ENCODE measurements around the gene IL12RB2. TPM values are rescaled to one million over a fixed set of nuclear protein-coding genes. Genes with fewer than 3 reads are reported as not detected.

The IL12RB2 gene
- total and polyA plus RNA-seq, 2 donors (not counting 1 experiment from before 2014, with no cell fraction given): 0.01 TPM; not detected in 1

DNA sequence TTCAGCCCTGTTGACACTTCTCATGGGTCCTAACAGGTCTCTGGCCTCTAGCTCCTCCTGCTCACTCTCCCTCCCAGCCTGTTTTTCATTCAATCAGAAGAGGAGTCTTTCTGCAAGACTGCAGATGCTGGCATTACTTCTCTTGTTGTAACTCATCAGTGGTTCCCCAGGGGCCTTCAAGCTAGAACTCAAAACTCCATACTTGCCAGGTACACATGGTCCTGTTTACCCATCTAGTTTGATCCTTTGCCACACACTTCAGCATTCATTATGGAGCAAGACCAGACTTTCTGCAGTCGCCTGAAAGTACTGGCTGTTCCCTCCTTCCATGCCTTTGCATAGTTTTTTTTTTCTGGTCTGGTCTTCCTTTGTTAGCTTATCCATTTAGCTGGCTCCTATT lies 74.6 kb downstream of the IL12RB2 start:
- DNase-seq (ENCODE audit: low read depth in 2 of 2): no peak
- TF ChIP-seq, protein P1, sequence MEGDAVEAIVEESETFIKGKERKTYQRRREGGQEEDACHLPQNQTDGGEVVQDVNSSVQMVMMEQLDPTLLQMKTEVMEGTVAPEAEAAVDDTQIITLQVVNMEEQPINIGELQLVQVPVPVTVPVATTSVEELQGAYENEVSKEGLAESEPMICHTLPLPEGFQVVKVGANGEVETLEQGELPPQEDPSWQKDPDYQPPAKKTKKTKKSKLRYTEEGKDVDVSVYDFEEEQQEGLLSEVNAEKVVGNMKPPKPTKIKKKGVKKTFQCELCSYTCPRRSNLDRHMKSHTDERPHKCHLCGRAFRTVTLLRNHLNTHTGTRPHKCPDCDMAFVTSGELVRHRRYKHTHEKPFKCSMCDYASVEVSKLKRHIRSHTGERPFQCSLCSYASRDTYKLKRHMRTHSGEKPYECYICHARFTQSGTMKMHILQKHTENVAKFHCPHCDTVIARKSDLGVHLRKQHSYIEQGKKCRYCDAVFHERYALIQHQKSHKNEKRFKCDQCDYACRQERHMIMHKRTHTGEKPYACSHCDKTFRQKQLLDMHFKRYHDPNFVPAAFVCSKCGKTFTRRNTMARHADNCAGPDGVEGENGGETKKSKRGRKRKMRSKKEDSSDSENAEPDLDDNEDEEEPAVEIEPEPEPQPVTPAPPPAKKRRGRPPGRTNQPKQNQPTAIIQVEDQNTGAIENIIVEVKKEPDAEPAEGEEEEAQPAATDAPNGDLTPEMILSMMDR (conservative IDR thresholded peaks at IDR 0.05 in 1 of 2, IDR thresholded peaks at IDR 0.05 in 1 of 2; ENCODE audit: low read depth in 1 of 2, low read length in 2 of 2): no peak
- no peak for TF ChIP-seq EZH2 (IDR thresholded peaks at IDR 0.05; ENCODE audit: low read length, missing control alignments)

DNA sequence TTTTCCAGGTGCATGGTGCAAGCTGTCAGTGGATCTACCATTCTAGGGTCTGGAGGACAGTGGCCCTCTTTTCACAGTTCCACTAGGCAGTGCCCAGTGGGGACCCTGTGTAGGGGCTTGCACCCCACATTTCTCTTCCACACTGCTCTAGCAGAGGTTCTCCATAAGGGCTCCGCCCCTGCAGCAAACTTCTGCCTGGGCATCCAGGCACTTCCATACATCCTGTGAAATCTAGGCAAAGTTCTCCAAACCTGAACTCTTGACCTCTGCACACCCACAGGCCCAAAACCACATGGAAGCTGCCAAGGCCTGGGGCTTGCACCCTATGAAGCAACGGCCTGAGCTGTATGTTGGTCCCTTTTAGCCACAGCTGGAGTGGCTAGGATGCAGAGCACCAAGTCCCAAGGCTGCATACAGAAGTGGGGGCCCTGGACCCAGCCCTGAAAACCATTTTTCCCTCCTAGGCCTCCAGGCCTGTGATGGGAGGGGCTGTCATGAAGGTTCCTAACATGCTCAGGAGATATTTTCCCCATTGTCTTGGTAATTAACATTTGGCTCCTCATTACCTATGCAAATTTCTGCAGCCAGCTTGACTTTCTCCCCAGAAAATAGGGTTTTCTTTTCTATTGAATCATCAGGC lies 76.4 kb downstream of the IL12RB2 start:
- no peak overlapping the region for H3K4me3 ChIP-seq (replicated peaks in 1 of 4; ENCODE audit: control extremely low read depth in 1 of 4, insufficient read depth in 1 of 4, low read depth in 3 of 4, low read length in 4 of 4)
- no peak overlapping the region for H3K27ac ChIP-seq (ENCODE audit: insufficient read depth, low read length)
- H2AFZ ChIP-seq (ENCODE audit: low read length): no peak overlapping the region

More for the DNA sequence above, 74.6 kb downstream of the IL12RB2 start:
- Histone ChIP-seq H3K4me3 (replicated peaks in 1 of 4; ENCODE audit: control extremely low read depth in 1 of 4, insufficient read depth in 1 of 4, low read depth in 3 of 4, low read length in 4 of 4) (no peak overlapping the region), H3K9me3 (ENCODE audit: control insufficient read depth, insufficient read depth, low read depth, low read length) (no peaks in the 10 kb centered on the region), H2AFZ (ENCODE audit: low read length) (no peak overlapping the region), H3K27me3 (ENCODE audit: control insufficient read depth, insufficient read depth, low read length) (no peaks in the 10 kb centered on the region), H3K36me3 (ENCODE audit: control insufficient read depth, insufficient read depth, low read length) (no peaks in the 10 kb centered on the region), H3K27ac (ENCODE audit: insufficient read depth, low read length) (no peak overlapping the region), H4K20me1 (ENCODE audit: control insufficient read depth, extremely low read depth, insufficient read depth, low read length) (no peaks in the 10 kb centered on the region), H3K4me1 (ENCODE audit: control insufficient read depth, extremely low read depth, insufficient read depth, low read length) (no peaks in the 10 kb centered on the region), H3K79me2 (ENCODE audit: control insufficient read depth, insufficient read depth, low read length) (no peaks in the 10 kb centered on the region), H3K4me2 (ENCODE audit: extremely low read depth, insufficient read depth, low read length) (no peak overlapping the region), H3K9ac (ENCODE audit: insufficient read depth, low read length) (no peak overlapping the region)

DNA sequence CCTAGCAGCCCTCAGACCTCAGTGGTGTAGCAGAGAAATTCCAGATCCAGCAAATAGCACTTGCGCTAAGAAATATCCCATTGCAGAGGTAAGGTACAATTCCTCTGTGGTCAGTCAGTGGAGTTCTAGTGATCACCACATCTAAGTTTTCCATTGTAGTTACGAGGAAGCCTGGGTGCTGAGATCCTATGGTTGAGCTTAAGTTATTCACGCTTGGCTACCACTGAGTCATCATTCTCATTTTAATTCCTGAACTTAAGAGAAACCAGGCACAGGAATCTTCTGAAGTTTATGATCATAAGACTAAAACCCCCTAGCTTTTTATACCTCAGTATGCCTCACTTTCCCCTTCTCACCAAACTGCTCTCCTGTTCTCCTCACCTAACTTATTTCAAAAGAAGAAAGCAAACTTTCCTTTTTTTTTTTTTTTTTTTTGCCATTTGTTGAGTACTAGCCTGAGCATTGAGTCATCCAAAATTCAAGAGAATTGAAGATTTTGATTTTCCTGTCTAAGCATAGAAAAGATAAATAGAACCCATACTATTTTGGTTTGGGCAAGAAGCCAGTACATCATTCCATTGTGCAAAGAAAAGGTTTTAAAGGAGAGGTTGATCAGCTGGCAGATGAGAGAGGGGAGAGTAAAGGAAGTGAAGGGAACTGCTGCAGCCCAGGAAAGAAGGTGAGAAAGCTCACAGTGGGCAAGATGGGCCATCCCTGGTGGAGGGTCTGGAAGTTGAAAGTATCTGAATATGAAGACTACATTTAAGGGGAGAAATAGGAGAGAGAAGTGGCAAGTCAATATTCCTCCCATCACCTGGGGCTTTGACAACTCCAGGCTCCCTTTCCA lies 82.6 kb downstream of the IL12RB2 start:
- H3K79me2 ChIP-seq (ENCODE audit: control insufficient read depth, insufficient read depth, low read length): no peaks in the 10 kb centered on the region
- H3K4me2 ChIP-seq (ENCODE audit: extremely low read depth, insufficient read depth, low read length): no peak overlapping the region
- peak in 1 of 2 donors; percentile 98 for DNase-seq (ENCODE audit: low read depth in 2 of 2)

More for the DNA sequence above, 76.4 kb downstream of the IL12RB2 start:
- TF ChIP-seq, protein P1 (conservative IDR thresholded peaks at IDR 0.05 in 1 of 2, IDR thresholded peaks at IDR 0.05 in 1 of 2; ENCODE audit: low read depth in 1 of 2, low read length in 2 of 2): no peak
- DNase-seq (ENCODE audit: low read depth in 2 of 2): no peak
- Histone ChIP-seq H3K79me2 (ENCODE audit: control insufficient read depth, insufficient read depth, low read length) (no peaks in the 10 kb centered on the region), H4K20me1 (ENCODE audit: control insufficient read depth, extremely low read depth, insufficient read depth, low read length) (no peaks in the 10 kb centered on the region), H3K9ac (ENCODE audit: insufficient read depth, low read length) (no peak overlapping the region), H3K4me2 (ENCODE audit: extremely low read depth, insufficient read depth, low read length) (no peak overlapping the region), H3K4me1 (ENCODE audit: control insufficient read depth, extremely low read depth, insufficient read depth, low read length) (no peaks in the 10 kb centered on the region), H3K27me3 (ENCODE audit: control insufficient read depth, insufficient read depth, low read length) (no peaks in the 10 kb centered on the region), H3K36me3 (ENCODE audit: control insufficient read depth, insufficient read depth, low read length) (no peaks in the 10 kb centered on the region), H3K9me3 (ENCODE audit: control insufficient read depth, insufficient read depth, low read depth, low read length) (no peaks in the 10 kb centered on the region)

More for the DNA sequence above, 82.6 kb downstream of the IL12RB2 start:
- H3K27me3 ChIP-seq (ENCODE audit: control insufficient read depth, insufficient read depth, low read length): no peaks in the 10 kb centered on the region
- H3K9me3 ChIP-seq (ENCODE audit: control insufficient read depth, insufficient read depth, low read depth, low read length): no peaks in the 10 kb centered on the region
- H3K9ac ChIP-seq (ENCODE audit: insufficient read depth, low read length): no peak overlapping the region
- no peaks in the 10 kb centered on the region for H3K4me1 ChIP-seq (ENCODE audit: control insufficient read depth, extremely low read depth, insufficient read depth, low read length)
- TF ChIP-seq EZH2 (IDR thresholded peaks at IDR 0.05; ENCODE audit: low read length, missing control alignments): no peak
- TF ChIP-seq, protein P1 (conservative IDR thresholded peaks at IDR 0.05 in 1 of 2, IDR thresholded peaks at IDR 0.05 in 1 of 2; ENCODE audit: low read depth in 1 of 2, low read length in 2 of 2): no peak
- no peak overlapping the region for H3K4me3 ChIP-seq (replicated peaks in 1 of 4; ENCODE audit: control extremely low read depth in 1 of 4, insufficient read depth in 1 of 4, low read depth in 3 of 4, low read length in 4 of 4)
- no peaks in the 10 kb centered on the region for H3K36me3 ChIP-seq (ENCODE audit: control insufficient read depth, insufficient read depth, low read length)
- no peaks in the 10 kb centered on the region for H4K20me1 ChIP-seq (ENCODE audit: control insufficient read depth, extremely low read depth, insufficient read depth, low read length)
- H2AFZ ChIP-seq (ENCODE audit: low read length): no peak overlapping the region
- H3K27ac ChIP-seq (ENCODE audit: insufficient read depth, low read length): no peak overlapping the region
